22Rv1 (cell line): ENCODE measurements around the gene RELL1.

Experiments used
- H3K27ac ChIP-seq: fragments of 450-650 bp; 2 replicates; pipeline ENCODE4 v1.5.1; 2017
- CTCF ChIP-seq: fragments of 450-650 bp; IDR thresholded peaks from 2 replicates; pipeline ENCODE4 v1.5.1; 2017; ENCODE audit warnings: mild to moderate bottlenecking
- ZFX ChIP-seq: fragments of 450-650 bp; IDR thresholded peaks from 2 replicates; pipeline ENCODE4 v1.6.1; 2017; ENCODE audit warnings: antibody characterized with exemption, borderline replicate concordance

RELL1 gene

GRCh38 chr4:37586194-37586593 is 100.0 kb downstream of the RELL1 start:
- H3K27ac ChIP-seq: no peak overlapping the region
- no peak for TF ChIP-seq CTCF
- no peak for TF ChIP-seq ZFX

- H3K27ac ChIP-seq: no peak overlapping the region
- TF ChIP-seq CTCF (no peak), ZFX (no peak)
These were observed 101.6 kb downstream of the RELL1 start for GRCh38 chr4:37584493-37585060.

- no peak for TF ChIP-seq CTCF
- no peak for TF ChIP-seq ZFX
- H3K27ac ChIP-seq: no peak overlapping the region
These were observed 102.1 kb downstream of the RELL1 start for GRCh38 chr4:37584071-37584470.

- H3K27ac ChIP-seq: no peak overlapping the region
- TF ChIP-seq CTCF: no peak
- TF ChIP-seq ZFX: no peak
These were observed 112.6 kb downstream of the RELL1 start for GRCh38 chr4:37573566-37573965.

GRCh38 chr4:37568489-37568888 is 117.7 kb downstream of the RELL1 start:
- TF ChIP-seq CTCF: no peak
- no peak for TF ChIP-seq ZFX

GRCh38 chr4:37567836-37568235 is 118.3 kb downstream of the RELL1 start:
- no peak overlapping the region for H3K27ac ChIP-seq
- TF ChIP-seq ZFX (no peak), CTCF (no peak)

More at GRCh38 chr4:37568489-37568888, 117.7 kb downstream of the RELL1 start:
- H3K27ac ChIP-seq: no peak overlapping the region

GRCh38 chr4:37562592-37562991 is 123.6 kb downstream of the RELL1 start:
- no peak for TF ChIP-seq ZFX
- TF ChIP-seq CTCF: no peak
- no peak overlapping the region for H3K27ac ChIP-seq
